Stimulated activated CD8-positive, alpha-beta memory T cell treated with anti-CD3 and anti-CD28 coated beads, Interleukin-12 subunit alpha, Interleukin-12 subunit beta, amount 100 ng/mL, for 4 hours (primary cell): ENCODE results near the gene MBOAT2.

Source experiments
- DNase-seq: peaks from one replicate; pipeline ENCODE4 v3.0.0-alpha.2; 2020; ENCODE audit warnings: low read depth

MBOAT2 gene

DNA sequence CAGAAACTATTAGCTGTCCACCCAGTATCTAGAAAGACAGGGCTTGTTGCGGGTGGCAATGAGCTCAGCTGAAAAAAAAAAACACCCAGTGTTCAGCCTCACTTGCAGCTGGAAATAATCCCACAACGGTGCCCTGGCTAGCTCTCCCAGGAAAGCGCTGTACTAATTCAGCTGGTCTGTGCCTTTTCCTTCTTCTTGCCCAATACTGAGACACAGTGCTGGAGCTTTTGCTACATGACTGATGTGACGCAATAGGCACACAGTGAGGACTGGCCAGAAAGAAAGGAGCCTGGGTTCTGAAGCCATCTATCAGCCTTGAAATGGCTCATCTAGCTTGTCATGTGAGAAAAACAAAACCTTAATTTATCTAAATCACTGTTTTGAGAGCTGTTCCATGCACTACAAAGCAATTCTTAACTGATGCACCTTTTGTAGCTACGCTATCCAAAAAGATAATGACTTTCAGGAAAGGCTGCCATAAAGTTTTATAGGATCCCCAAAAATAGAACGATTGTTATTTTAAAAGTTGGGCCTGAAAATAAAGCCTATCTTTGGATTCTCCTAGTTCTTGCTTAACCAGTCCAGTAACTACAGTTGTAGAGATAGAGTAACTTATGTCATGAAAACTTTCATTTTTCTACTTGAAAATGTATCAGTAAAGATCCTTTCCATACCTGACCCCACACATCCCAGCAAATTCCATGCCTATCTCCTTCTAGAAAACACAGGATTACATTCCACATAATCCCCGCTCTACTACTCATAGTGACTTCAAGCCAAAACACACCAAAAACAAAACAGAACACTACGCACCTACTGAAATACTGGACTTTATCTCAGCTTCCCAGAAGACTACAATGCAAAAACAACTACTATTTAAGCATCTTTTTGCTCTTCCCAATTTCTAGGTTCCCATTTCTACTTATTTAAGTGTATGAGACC is 181.9 kb downstream of the MBOAT2 start:
- no peak for DNase-seq

- DNase-seq: no peak
These were observed 183.5 kb downstream of the MBOAT2 start for GRCh38 chr2:8819948-8820347.

DNA sequence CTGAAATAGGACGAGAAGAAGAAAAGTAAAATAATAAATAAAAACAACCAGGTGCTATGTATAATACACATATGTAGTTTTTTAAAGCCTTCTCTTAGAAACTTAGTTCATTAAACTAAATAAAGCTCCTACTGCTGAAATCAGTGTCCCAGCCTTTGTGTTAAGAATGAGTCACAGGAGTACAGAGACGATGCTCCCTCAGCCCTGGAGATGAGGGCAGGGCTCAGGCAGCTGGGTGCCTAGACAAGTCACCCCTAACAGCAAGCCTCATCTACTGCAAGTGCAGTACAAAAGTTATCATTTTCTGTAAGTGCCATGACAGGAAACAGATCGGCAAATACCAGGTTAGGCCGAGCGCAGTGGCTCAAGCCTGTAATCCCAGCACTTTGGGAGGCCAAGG is 184.3 kb downstream of the MBOAT2 start:
- no peak for DNase-seq

DNA sequence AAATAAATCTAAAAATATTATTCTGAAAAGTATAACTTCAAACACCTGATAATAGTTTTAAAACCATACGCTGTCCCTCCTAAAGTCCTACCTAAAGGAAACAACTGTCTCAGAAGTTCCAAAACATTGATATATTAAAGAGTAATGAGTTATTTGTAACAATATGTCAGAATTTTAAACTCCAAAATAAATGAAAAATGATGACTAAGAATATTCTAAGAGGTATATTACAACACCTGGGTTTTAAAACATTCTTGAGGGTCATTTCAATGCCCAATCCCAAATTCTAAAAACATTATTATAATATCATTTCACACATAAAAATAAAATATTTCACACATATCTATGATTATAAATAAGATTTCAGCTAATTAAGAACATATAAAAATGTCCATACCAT is 186.3 kb downstream of the MBOAT2 start:
- DNase-seq: no peak

DNA sequence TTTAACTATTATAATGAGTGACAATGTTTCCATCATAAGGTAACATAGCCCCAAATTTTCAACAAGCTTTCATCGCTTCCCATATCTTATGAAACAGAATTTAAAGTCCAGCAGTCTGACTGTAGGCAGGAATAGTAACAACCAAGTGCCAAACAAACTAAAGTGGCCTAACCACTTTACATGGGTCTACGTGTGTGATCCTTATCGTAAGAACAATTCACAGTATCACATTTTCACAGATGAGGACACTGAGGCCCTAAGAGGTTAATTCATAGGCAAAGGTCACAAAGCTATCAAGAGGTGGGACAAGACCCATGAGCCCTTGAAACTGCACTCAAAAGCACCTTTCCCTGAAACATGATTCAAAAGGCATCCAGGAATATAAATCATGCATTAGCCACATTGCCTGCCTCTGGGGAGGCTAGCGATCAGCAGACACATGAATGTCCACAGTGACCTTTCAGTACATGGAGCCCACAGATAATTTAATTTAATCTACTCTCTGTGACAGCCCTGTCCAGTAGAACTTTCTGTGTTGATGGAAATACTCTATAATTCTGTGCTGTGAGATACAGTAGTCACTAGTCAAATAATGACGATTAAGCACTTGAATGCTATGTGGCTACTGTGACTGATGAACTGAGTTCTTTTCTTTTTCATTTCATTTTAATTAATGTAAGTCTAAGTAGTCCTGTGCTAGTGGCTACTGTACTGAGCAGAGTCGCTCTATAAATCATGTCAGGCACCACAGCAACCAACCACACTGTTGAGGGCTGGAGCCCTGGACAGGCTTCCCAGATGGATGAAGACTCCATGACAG is 196.4 kb downstream of the MBOAT2 start:
- no peak for DNase-seq

DNA sequence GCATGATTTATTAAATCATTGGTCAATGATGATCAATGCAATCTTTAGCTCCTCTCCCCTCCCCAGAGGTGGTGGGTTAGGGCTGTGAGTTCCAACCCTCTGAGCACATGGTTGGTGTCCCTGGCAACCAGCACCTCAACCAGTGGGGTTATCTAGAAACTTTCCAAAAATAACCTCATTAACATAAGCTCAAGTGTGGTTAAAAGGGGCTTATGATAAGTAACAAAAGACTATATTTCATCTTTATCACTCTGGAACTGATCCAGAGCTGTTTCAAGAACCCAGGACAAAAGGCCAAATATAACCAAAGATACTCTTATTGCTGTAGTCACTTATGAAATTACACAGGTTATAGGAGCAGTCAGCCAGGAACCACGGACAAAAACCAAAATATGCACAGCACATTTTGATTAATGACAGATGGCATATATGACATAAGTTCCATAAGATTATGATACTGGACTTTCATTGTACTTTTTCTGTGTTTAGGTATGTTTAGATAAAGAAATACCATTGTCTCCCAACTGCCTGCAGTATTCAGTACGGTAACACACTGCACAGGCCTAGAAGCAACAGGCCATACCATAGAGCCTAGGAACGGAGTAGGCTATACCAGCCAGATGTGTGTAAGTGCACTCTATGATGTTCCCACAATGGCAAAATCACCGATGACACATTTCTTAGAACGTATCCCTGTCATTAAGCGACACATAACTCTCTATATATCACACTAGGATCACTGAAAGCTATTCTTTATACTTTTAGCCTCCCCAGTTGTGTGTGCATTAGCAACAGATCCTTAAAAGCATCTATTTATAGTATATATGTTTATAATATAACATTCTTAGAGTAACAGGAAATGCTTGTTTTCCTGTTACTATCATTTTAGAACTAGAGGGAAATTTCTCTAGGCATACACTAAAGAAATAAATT is 197.9 kb downstream of the MBOAT2 start:
- DNase-seq: no peak

- DNase-seq: no peak
These were observed 199.7 kb downstream of the MBOAT2 start for GRCh38 chr2:8803658-8804379.

- no peak for DNase-seq
These were observed 200.7 kb downstream of the MBOAT2 start for GRCh38 chr2:8802741-8803140.
